EH (cell line): ENCODE results near the gene HSH2D.

ENCODE experiments used
- DNase-seq: peaks from one replicate; pipeline ENCODE4 v3.0.0-alpha.2; 2015; ENCODE audit warnings: low read depth

Gene HSH2D

DNA sequence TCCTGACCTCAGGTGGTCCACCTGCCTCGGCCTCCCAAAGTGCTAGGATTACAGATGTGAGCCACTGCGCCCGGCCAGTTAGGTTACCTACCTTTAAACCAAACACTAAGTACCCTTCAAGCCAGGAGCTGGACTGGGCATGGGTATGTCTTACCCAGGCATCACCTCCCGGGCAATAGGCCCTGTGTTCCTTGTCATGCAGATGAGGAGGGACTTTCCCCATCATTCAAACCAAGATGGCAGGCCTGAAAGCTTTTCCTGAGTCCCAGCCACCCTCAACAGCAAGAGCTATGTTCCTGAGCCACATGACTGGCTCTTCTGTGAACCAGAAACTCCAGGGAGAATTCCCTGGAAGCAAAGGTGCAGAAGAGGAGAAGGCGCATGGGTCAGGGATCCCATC is 22.3 kb upstream of the HSH2D start:
- no peak for DNase-seq

DNA sequence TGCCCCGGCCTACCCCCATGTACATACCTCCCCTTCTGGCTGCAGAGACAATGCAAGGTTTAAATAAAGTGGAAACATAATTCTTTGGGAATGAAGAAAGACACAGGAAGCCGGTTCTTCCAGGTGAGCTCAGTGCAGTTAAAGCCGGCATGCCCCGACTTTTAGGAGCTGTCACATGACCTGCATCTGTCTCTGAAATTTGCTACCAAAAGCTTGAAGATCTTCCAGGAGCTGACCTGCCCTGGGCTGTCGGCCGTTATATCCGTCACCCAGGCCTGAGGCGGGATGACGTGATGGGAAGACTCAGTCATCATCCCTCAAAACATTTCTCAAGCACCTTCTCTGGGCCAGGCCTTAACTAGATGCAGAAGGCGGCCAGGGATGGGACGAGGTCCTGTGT is 21.5 kb upstream of the HSH2D start:
- no peak for DNase-seq

DNA sequence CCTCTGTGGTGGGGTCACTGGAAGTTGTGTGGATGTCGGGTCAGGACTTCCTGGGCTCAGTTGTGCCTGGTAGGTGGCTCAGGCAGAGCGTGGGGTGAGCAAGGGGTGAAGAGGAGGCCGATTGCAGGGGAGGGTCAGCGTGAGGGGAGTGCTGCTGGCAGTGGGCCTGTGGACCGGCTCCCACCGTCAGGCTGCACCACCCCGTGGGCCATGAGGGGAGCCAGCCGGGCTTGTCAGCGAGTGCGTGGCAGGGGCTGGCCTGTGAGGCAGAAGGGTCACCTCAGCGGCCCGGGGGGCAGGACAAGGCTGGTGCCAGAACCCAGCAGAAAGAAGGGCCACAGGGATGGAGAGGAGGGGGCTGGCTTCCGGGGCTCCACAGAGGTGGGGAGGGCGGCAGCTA is 18.5 kb upstream of the HSH2D start:
- no peak for DNase-seq

DNA sequence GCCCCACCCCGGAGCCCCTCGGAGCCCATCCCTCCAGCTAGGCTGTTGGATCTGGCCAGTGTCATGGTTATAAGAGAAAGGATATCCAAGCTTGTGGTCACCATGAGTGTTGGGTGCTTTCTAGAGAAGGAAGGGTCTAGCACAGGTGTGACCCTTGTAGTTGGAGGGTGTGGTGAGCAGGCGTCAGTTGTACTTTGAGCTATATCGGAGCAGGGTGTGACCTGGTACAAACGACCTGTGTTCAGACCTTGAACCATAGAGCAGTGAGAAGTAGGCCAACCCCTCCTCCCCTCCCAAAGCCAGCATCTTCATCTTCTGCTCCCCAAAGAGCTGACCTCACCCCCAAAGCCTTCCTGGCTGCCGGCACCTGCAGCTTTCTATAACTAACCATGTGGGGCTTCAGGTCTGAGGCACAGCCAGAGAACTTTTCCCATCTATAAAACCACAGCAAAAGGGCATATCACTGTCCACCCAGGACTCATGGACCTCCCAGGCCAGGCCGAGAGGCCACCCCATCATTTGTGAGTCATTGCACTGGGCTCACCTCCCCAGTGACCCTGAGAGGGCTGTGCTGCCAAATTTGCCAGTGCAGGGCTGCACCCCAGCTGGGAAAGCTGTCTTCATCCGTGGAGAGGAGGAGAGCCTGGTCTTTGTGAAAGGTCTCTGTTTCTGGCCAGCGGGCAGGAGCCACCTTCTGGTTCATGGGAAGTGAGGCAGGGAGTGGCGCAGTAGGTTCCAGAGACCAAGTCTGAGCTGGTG is 17.6 kb upstream of the HSH2D start:
- no peak for DNase-seq

DNA sequence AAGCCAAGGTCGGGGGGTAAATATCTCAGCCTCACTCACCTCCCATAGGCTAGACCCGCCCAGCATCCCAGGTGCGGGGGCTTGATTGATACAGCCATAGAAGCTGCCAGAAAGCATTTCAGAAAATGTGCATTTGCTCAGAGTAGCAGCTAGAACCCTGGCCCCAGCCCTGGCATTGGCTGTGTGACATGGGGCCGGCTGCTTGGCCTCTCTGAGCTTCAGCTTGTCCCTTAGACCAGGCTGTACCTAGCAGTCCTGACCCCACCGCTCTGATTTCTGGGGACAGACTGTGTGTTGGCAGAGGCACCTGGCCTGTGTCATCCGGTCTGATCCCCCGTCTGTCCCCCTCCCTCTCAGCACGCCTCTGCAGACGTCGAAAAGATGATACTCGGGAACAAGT is 16.4 kb upstream of the HSH2D start:
- DNase-seq = no peak

DNA sequence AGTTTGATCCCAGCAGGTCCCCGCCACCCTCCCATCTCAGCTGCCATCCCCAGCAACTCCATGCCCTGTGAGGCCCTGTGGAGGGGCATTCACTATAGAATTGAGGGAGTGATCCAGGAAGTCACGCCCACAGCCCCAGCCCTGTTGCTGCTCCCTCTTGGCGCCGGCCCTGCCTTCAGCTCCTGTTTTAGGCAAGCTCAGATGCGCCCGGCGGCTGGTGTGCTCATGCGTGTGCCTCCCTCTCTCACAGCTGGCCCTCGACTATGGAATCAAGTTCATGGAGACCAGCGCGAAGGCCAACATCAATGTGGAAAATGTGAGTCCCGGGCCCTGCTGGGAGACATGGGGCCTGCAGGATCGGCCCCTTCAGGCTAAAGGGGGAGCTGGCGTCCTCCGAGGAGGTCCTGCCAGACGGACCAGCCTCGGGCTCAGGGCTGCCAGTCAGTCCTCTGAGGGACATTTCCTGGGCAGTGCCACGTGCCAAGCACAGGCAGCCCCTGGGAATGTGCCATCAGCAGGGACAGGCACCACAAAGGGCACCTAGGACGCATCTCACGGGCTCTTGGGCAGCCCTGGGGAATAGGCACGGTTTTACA is 15.6 kb upstream of the HSH2D start:
- no peak for DNase-seq

DNA sequence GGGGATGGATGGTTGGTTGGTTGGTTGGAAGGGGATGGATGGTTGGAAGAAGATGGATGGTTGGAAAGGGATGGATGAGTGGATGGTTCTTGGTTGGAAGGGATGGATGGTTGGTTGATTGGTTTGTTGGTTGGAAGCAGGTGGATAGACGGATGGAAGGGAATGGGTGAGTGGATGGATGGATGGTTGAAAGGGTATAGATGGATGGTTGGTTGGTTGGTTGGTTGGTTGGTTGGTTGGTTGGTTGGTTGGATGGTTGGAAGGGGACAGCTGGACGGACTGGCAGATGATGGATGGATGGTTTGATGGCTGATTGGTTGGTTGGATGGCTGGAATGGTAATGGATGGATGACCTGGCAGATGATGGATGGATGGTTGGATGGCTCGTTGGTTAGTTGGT is 11.8 kb upstream of the HSH2D start:
- no peak for DNase-seq

DNA sequence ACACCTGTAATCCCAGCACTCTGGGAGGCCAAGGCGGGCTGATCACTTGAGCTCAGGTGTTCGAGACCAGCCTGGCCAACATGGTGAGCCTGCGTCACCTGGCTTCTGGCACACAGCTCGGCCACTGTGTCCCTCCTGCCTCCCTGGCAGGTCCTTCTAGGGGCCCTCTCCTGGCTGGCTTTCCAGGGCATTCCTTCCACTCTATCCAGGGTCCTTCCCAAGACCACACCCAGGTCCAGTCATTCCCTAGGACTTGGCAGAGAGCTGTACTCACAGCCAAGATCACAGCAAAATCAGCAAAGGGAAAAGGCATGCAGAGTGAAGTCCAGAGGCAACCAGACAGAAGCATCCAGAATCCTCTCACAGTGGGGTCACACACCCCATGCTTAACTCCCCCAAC is 9.7 kb upstream of the HSH2D start:
- DNase-seq = no peak

DNA sequence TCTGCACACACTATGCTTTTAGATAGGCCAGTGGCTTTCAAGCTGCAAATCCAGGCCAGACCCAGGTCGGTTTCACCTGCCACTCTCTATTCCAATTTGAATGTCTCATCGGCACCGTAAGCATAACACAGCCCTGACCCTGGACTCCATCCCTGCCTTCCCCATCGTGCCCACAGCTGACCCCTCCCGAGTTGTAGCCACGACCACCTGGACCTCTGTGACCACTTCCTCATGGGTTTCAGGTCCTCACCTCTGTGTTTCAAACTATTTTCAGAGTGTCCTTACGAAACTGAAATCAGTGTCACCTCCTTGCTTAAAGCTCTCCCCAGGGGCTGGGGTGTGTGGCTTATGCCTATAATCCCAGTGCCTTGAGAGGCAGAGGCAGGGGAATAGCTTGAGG is 9.0 kb upstream of the HSH2D start:
- DNase-seq = no peak

DNA sequence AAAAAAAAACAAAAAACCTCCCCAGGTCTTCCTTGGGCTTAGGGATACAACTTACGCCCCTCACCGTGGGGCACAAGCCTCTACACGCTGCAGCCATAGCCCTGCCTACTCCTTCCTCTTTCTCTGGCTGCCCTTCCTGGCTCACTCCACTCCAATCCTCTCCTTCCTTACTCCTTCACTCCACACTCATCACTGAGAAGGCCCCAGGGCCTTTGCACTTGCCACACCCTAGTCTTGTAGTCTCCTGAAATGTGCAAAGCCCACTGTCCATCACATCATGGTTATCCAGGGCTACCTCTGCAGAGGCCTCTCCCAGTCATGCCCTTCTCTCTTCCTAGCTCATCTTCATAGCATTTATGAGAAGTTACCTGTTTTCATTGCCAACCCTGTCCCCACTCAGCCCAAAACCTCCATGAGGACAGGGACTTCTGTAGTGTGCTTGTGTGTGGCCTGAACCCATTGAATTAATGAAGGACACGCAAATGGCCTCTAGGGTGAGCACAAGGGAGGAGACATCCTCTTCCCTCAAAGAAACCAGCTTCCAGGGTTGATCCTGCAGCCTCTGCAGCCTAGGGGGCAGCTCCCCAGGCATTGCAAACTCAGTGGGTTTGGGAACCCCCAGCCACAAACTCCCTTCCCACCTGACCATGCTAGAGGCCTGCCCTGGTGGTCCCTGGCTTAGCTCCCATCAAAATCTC is 7.9 kb upstream of the HSH2D start:
- DNase-seq = no peak

DNA sequence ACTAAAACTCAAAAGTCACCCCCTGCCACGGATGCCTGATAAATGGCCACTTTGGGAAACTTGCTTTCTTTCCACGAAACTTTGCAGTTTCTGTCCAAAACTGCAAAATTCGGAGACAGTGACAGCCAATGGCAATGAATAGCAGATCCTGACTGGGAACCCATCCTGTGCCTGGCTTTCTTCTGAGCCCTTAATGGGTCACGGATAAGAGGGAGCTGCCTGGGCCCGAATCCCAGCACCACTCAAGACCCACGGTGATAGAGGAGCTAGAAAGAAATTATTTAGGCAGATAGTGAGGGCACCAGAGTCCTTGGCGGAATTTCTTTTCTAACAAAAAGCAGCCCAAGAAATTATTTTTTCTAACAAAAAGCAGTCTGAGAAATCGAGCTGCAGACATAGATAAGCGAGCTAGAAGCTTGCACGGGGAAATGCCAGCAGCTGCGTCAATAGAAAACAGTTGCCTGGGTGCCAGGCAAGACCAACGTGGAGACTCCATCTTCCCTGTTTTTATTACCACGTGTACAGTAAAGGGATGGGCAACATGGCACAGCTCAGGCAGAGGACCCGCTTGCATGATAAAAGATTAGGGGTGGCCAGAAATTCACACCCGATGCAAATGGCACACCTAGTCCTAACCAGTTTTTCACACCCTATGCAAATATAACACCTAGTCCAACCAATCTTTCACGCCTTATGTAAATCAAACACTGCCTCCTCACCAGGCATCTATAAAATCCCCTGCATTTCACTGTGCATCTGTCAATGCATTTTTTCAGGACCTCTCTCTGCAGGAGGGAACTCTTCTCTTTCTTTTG is 7.1 kb upstream of the HSH2D start:
- DNase-seq = no peak

DNA sequence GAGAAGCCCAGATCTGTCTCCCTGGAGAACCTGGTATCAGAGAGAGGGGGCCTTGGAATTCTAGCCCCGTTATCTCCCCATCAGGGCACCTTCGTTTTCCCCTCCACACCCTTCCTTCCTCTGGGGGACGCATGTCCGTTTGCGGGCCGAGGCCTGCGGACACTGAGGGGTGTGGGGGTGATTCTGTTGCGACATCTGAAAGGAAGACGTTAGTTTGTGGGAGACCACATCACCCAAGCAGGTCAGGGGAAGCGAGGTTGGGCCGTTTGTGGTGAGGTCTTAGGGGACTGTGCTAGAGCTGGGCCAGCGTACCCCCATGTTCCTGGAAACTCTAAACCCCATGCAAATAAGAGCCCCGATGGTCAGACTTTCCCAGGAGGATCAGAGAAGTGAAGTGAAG is 3.7 kb upstream of the HSH2D start:
- DNase-seq = no peak

DNA sequence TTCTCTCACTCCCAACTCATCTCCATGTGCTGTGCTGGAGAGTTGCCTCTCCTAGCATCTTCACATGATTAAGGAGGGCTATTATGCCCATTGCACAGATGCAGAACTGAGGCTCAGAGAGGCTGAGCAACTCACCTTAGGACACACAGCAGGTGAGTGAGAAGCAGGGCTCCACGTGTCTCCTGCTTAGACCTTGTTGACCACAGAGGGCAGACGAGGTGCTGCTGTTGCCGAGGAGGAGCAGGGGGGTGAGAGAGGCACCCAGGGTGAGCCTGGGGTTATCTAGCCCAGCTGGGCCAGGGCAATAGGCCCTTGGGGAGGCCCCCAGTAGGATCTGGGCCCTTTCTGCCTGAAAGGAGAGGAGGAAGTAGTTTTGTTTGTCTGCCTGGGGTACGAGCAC is 2.4 kb upstream of the HSH2D start:
- DNase-seq = no peak

DNA sequence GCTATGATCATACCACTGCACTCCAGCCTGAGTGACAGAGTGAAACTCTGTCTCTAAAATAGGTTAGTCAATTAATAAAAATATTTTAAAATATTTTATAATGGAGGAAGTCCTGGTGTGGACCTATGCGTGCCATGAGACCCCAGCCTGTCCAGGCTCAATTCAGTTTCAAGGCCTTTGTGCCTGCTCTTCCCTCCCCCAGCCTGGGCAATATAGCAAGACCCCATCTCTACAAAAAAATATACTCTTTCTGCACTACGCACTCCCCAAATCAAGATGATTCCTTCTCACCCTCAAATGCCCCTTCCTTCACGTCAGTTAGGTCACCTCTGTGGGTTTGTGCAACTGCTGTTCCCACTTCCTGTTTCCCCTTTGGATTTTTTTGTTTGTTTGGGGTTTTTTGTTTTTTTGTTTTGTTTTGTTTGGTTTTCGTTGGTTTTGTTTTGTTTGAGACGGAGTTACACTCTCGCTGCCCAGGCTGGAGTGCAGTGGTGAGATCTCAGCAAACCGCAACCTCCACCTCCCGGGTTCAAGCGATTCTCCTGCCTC is 1.4 kb upstream of the HSH2D start:
- DNase-seq = no peak

DNA sequence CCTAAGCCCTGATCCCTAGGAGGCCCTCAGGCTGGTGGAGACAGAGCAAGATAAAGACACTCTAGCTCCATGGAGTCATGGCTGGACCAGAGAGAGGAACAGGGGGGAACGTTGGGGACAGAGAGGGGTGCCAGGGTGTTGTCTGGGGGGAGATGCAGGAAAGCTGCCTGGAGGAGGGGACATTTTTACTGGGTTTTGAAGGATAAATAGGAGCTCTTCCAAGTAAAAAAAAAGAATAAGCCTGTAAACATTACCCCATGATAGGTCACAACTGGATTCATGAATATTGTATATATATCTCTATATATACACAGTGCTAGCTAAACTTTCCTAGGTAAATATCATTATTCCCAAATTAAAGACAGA is 714 bp downstream of the HSH2D start:
- DNase-seq = no peak

DNA sequence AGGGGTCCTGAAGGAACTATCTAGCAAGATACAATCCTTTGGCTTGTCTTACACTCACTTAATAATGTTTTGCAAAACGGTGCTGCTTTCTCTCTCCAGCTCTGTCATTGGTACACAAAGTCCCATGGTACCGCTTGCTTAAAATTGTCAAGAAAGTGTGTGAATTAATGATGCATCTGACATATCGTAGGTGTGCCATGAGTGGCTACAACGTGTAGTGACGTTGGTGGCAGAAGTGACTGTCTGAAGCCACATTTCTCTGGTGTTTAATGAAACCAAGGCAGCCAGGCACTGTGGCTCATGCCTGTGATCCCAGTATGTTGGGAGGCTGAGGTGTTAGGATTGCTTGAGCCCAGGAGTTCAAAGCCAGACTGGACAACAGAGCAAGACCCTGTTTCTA is 2.6 kb downstream of the HSH2D start:
- DNase-seq = no peak

DNA sequence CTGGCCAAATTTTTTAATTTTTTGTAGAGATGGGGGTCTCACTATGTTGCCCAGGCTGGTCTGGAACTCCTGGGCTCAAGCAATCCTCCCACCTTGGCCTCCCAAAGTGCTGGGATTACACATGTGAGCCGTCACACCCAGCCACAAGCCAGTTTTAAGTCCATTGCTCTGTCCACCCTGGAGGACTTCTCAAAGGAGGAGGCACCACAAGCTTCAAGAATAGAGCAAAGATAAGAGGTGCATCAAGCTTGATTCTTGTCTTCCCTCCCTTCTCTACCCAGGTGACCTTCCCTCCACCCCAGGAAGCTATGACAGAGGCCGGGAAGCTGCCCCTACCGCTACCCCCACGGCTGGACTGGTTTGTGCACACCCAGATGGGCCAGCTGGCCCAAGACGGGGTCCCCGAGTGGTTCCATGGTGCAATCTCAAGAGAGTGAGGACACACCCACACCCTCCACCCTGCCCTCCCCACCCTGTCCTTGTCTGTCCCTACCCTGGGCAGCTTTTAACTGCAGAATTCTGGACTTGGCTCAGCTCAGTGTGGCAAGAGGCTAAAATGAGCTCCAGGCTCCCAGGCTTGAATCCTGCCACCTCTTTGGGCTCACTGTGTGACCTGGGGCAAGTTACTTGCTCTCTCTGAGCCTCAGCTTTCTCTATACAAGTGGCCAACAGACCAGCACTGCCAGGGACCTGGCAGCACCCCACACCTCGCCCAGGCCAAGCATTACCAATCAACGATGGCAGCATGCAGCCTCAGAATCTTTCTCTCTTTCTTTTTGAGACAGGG is 5.2 kb downstream of the HSH2D start:
- no peak for DNase-seq

DNA sequence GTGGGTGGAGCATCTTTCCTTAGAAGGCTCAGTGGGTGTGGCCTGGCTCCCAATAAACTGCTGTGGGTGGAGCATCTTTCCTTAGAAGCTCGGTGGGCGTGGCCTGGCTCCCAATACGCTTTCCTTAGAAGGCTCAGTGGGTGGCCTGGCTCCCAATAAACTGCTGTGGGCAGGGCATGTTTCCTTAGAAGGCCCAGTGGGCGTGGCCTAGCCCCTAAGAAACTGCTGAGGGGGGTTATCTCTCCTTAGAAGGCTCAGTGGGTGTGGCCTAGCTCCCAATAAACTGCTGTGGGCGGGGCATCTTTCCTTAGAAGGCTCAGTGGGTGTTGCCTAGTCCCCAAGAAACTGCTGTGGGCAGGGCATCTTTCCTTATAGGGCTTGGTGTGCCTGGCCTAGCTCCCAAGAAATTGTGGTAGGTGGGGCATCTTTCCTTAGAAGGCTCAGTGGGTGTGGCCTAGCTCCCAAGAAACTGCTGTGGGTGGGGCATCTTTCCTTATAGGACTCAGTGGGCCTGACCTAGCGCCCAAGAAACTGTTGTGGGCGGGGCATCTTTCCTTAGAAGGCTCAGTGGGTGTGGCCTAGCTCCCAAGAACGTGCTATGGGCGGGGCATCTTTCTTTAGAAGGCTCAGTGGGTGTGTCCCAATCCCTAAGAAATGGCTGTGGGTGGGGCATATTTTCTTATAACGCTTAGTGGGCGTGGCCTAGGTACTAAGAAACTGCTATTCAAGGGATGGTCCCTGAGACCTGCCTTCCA is 10.3 kb downstream of the HSH2D start:
- no peak for DNase-seq

DNA sequence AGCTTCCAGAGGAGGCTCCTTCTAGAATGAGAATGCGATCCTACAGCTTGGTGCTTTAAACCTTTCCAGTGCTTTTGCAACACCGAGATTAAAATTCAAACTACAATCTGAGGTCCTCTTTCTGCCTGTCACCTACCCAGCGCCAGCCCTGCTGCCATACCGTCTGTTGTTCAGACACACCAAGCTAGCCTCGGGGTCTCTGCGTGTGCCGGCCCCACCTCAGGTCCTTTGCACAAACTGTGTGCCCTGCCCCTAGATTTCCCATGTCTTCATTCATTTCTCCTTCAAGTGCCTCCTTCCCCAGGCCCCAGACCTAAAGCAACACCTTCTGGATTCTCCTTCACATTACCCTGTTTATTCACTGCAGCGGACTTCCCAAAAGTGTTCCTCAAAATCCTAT is 11.1 kb downstream of the HSH2D start:
- no peak for DNase-seq

DNA sequence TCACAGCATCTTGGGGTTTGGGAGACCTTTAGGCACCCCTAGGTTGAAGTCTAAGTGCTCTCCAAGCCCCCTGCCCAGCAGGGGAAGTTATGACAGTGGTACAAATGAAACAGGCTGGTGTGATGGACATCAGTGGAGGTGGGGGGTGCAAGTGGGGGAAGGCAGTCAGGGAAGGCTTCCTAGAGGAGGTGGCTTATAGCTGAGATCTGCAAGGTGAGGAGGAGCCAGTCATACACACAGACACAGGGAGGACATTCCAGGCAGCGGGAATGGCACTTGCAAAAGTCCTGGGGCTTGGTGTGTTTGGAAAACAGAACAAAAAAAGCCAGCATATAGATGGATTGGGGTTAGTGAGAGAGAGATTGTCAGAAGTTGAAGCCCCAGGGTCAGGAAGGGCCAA is 11.6 kb downstream of the HSH2D start:
- DNase-seq = no peak

DNA sequence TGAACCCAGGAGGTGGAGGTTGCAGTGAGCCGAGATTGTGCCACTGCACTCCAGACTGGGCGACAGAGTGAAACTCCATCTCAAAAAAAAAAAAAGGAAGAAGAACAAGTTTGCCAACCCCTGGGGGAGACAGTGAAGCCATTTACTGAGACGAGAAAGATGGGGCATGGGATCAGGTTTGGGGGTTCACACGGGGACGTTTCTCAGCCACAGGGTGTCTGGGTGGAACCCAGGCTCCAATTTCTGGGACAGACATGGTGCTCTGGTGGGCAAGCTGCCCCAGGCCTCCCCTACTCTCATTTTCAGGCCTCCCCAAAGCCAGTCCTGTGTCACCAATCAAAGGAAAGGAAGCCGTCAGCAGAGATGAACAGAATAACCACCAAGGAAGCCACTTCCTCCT is 13.4 kb downstream of the HSH2D start:
- DNase-seq = no peak
